ENCODE data around the gene ZNF524. TPM values are rescaled to one million over a fixed set of nuclear protein-coding genes. Genes with fewer than 3 reads are reported as not detected.

Gene ZNF524
- polyA plus RNA-seq, 2 of the 4 experiments (the other 2 are of a cell fraction) = 6.4 to 9.7 TPM

- no peak overlapping the region for H3K4me2 ChIP-seq
- peaks cover 11% of the 10 kb centered on the region for H3K4me1 ChIP-seq
- ATAC-seq (no peak), DNase-seq (ENCODE audit: low read depth in 1 of 2, low spot score in 1 of 2) (no peak), FAIRE-seq (no peak)
- H3K4me3 ChIP-seq = no peak overlapping the region
- TF ChIP-seq ATOH8 (CRISPR knock-in tag; IDR thresholded peaks at IDR 0.05; ENCODE audit: low read depth) = no peak
- TF ChIP-seq HOXB5 (CRISPR knock-in tag; IDR thresholded peaks at IDR 0.05) = no peak
- TF ChIP-seq USF2 (IDR thresholded peaks at IDR 0.05) = no peak
- TF ChIP-seq ZNF302 (CRISPR knock-in tag; IDR thresholded peaks at IDR 0.05) = no peak
- no peak for TF ChIP-seq ZFP36 (IDR thresholded peaks at IDR 0.05; ENCODE audit: borderline replicate concordance, partially characterized antibody)
- TF ChIP-seq ZSCAN20 (CRISPR knock-in tag; IDR thresholded peaks at IDR 0.05) = no peak
- no peak for TF ChIP-seq HMGXB4 (CRISPR knock-in tag; IDR thresholded peaks at IDR 0.05; ENCODE audit: borderline replicate concordance)
- TF ChIP-seq HOXB13 (CRISPR knock-in tag; IDR thresholded peaks at IDR 0.05; ENCODE audit: low read depth) = no peak
- WGBS (ENCODE audit: missing lambda C conversion rate) = 88% methylated on average over 3 of the region's 3 CpGs
- ChIA-PET POLR2A (no interaction called here), CTCF (interaction anchor here (1.1 to 1.8 kb wide), 3 partner anchors 10 to 92 kb away, joined by 4 to 8 read pairs (median 5); no protein-coding TSS in a partner anchor)
- no peaks in the 10 kb centered on the region for H3K9me3 ChIP-seq
- no peak overlapping the region for H3K27ac ChIP-seq
Observed at GRCh38 chr19:55596304-55596703, 3.8 kb upstream of the ZNF524 start.

- POLR2A ChIA-PET = no interaction called here
Observed at GRCh38 chr19:55597501-55597921, 2.6 kb upstream of the ZNF524 start.

GRCh38 chr19:55598034-55598433 lies 2.1 kb upstream of the ZNF524 start:
- Histone ChIP-seq H3K9me3 (no peaks in the 10 kb centered on the region), H3K4me3 (no peak overlapping the region), H3K4me2 (peak overlapping the region; percentile 43), H3K4me1 (peaks cover 15% of the 10 kb centered on the region), H3K27ac (no peak overlapping the region)
- 96% methylated on average over 9 of the region's 9 CpGs for WGBS (ENCODE audit: missing lambda C conversion rate)
- CTCF ChIA-PET = interaction anchor here (0.6 to 16.7 kb wide), 5 partner anchors 9 to 87 kb away, joined by 3 to 348 read pairs (median 3); no protein-coding TSS in a partner anchor
- ATAC-seq (no peak), FAIRE-seq (no peak), DNase-seq (ENCODE audit: low read depth in 1 of 2, low spot score in 1 of 2) (no peak)
- TF ChIP-seq CHD4 (IDR thresholded peaks at IDR 0.05; ENCODE audit: borderline replicate concordance) (no peak), PBX3 (IDR thresholded peaks at IDR 0.05) (no peak), HMGXB4 (CRISPR knock-in tag; IDR thresholded peaks at IDR 0.05; ENCODE audit: borderline replicate concordance) (no peak)
- POLR2A ChIA-PET = interaction anchor here (1.4 kb wide), 2 partner anchors 81 to 93 kb away, joined by 4 to 7 read pairs; no protein-coding TSS in a partner anchor

More at GRCh38 chr19:55597501-55597921, 2.6 kb upstream of the ZNF524 start:
- Histone ChIP-seq H3K27ac (no peak overlapping the region), H3K4me2 (no peak overlapping the region), H3K4me1 (peaks cover 15% of the 10 kb centered on the region), H3K9me3 (no peaks in the 10 kb centered on the region), H3K4me3 (no peak overlapping the region)
- CTCF ChIA-PET = interaction anchor here (0.6 to 16.7 kb wide), 5 partner anchors 9 to 87 kb away, joined by 3 to 348 read pairs (median 3); no protein-coding TSS in a partner anchor
- TF ChIP-seq TP53 (CRISPR knock-in tag; IDR thresholded peaks at IDR 0.05) (no peak), JUN (IDR thresholded peaks at IDR 0.05) (no peak), KDM5A (IDR thresholded peaks at IDR 0.05) (no peak), RCOR1 (IDR thresholded peaks at IDR 0.05; ENCODE audit: low read depth, low read length) (no peak), ZC3H11A (IDR thresholded peaks at IDR 0.05) (no peak), HDAC2 (IDR thresholded peaks at IDR 0.05) (no peak)
- FAIRE-seq (no peak), DNase-seq (ENCODE audit: low read depth in 1 of 2, low spot score in 1 of 2) (no peak), ATAC-seq (no peak)
- WGBS (ENCODE audit: missing lambda C conversion rate) = 96% methylated on average over 30 of the region's 30 CpGs

Data from A549 (cell line).